H1 (cell line): ENCODE data around the gene RAB3C. TPM values are rescaled to one million over a fixed set of nuclear protein-coding genes. Genes with fewer than 3 reads are reported as not detected.

Source experiments
- CTCF ChIA-PET: fragments of 300-600 bp; sonication (Branson Sonifier 250); formaldehyde crosslinking; loops from one replicate; lab custom pipeline; 2021; ENCODE audit not compliant: partially characterized antibody; lab: Charles Lee
- POLR2A ChIA-PET: fragments of 300-600 bp; sonication (Branson Sonifier 250); formaldehyde crosslinking; loops from one replicate; lab custom pipeline; 2021; ENCODE audit warnings: inconsistent platforms; ENCODE audit not compliant: partially characterized antibody; lab: Charles Lee
- DNase-seq, 2 experiments: peaks; one replicate each; pipeline versions ENCODE4 v3.0.0 to v3.0.0-alpha.2; 2010 to 2022; ENCODE audit warnings: low spot score in 2 of 2, low read depth in 1 of 2, mixed read lengths in 1 of 2
- FAIRE-seq: peaks from 2 replicates; lab custom pipeline; 2011; peaks lifted over from hg19 to GRCh38; lab: Jason Lieb, UNC
- H2AFZ ChIP-seq: 2 replicates; pipeline ENCODE4 v1.8.1; 2012; ENCODE audit warnings: low read length, inconsistent platforms
- H2AK5ac ChIP-seq: 2 replicates; pipeline ENCODE4 v1.6.1; 2013; ENCODE audit warnings: low read depth, low read length
- H2BK120ac ChIP-seq: replicated peaks from 2 replicates; pipeline ENCODE3; 2013; ENCODE audit warnings: low read depth, low read length, inconsistent platforms
- H2BK12ac ChIP-seq: 2 replicates; pipeline ENCODE4 v1.6.1; 2013; ENCODE audit warnings: low read depth, low read length
- H2BK15ac ChIP-seq: 2 replicates; pipeline ENCODE4 v1.6.1; 2013; ENCODE audit warnings: low read length
- H2BK20ac ChIP-seq: 2 replicates; pipeline ENCODE4 v1.6.1; 2013; ENCODE audit warnings: low read length
- H2BK5ac ChIP-seq: 2 replicates; pipeline ENCODE4 v1.6.1; 2013; ENCODE audit warnings: low read depth, low read length
- H3K14ac ChIP-seq: 2 replicates; pipeline ENCODE4 v1.6.1; 2013; ENCODE audit warnings: inconsistent platforms; ENCODE audit not compliant: insufficient read length
- H3K18ac ChIP-seq: 2 replicates; pipeline ENCODE4 v1.6.1; 2013; ENCODE audit warnings: low read length; ENCODE audit errors: extremely low read depth
- H3K23ac ChIP-seq: 2 replicates; pipeline ENCODE4 v1.6.1; 2013; ENCODE audit warnings: inconsistent platforms; ENCODE audit not compliant: insufficient read length
- H3K23me2 ChIP-seq: 2 replicates; pipeline ENCODE4 v1.6.1; 2013; ENCODE audit warnings: low read depth, low read length
- H3K27ac ChIP-seq: 2 replicates; pipeline ENCODE4 v1.6.1; 2011; ENCODE audit warnings: low read depth, low read length, inconsistent platforms
- H3K27me3 ChIP-seq, 4 experiments: replicated peaks in 1 of 4; 1 replicate in 1 of 4; 2 replicates in 3 of 4; pipeline versions ENCODE4 v1.6.1 to v1.8.1; 2011 to 2013; ENCODE audit warnings: low read length in 3 of 4, mild to moderate bottlenecking in 3 of 4, inconsistent platforms in 2 of 4, mixed read lengths in 2 of 4, moderate library complexity in 1 of 4; ENCODE audit not compliant: control insufficient read depth in 3 of 4, insufficient read depth in 3 of 4; ENCODE audit errors: extremely low read depth in 1 of 4
- H3K36me3 ChIP-seq, 4 experiments: 2 replicates each; pipeline versions ENCODE4 v1.6.1 to v1.8.1; 2011 to 2013; ENCODE audit warnings: mild to moderate bottlenecking in 4 of 4, low read length in 3 of 4, moderate library complexity in 2 of 4, control low read depth in 1 of 4, inconsistent platforms in 1 of 4; ENCODE audit not compliant: insufficient read depth in 4 of 4, control insufficient read depth in 2 of 4
- H3K4ac ChIP-seq: replicated peaks from 2 replicates; pipeline ENCODE3; 2013; ENCODE audit warnings: low read length, low read depth, mixed read lengths, inconsistent platforms; ENCODE audit not compliant: insufficient read length
- H3K4me1 ChIP-seq, 4 experiments: replicated peaks in 1 of 4; 1 replicate in 1 of 4; 2 replicates in 3 of 4; pipeline versions ENCODE4 v1.6.1 to v1.8.1; 2011 to 2013; ENCODE audit warnings: low read length in 3 of 4, inconsistent platforms in 2 of 4, mixed read lengths in 1 of 4; ENCODE audit not compliant: insufficient read depth in 4 of 4, control insufficient read depth in 3 of 4
- H3K4me2 ChIP-seq, 2 experiments: 2 replicates each; pipeline versions ENCODE4 v1.6.1 to v1.8.1; 2011 to 2013; ENCODE audit warnings: low read depth in 2 of 2, low read length in 2 of 2, control low read depth in 1 of 2, inconsistent platforms in 1 of 2, mild to moderate bottlenecking in 1 of 2; ENCODE audit not compliant: insufficient read depth in 1 of 2
- H3K4me3 ChIP-seq, 4 experiments: fragments of 200-600, 300-600 bp in 1 of 4; sonication (generic), shearing (Covaris generic), sonication (Bioruptor Twin) in 1 of 4; 2 replicates each; pipeline versions ENCODE4 v1.5.1 to v1.8.1; 2011 to 2016; ENCODE audit warnings: low read length in 4 of 4, low read depth in 3 of 4, control low read depth in 2 of 4, inconsistent platforms in 2 of 4, mild to moderate bottlenecking in 2 of 4, mixed read lengths in 1 of 4, moderate library complexity in 1 of 4; ENCODE audit not compliant: insufficient read depth in 2 of 4; ENCODE audit errors: extremely low read depth in 1 of 4
- H3K56ac ChIP-seq: replicated peaks from 2 replicates; pipeline ENCODE3; 2013; ENCODE audit warnings: low read depth, mild to moderate bottlenecking, mixed read lengths, low read length, inconsistent platforms; ENCODE audit not compliant: insufficient read length
- H3K79me1 ChIP-seq: 2 replicates; pipeline ENCODE4 v1.6.1; 2013; ENCODE audit warnings: low read depth, low read length, control low read depth
- H3K79me2 ChIP-seq, 2 experiments: 2 replicates each; pipeline versions ENCODE4 v1.6.1 to v1.8.1; 2012 to 2013; ENCODE audit warnings: low read length in 2 of 2, mild to moderate bottlenecking in 2 of 2, inconsistent platforms in 1 of 2; ENCODE audit not compliant: insufficient read depth in 2 of 2, control insufficient read depth in 1 of 2
- H3K9ac ChIP-seq, 4 experiments: replicated peaks in 1 of 4; 1 replicate in 1 of 4; 2 replicates in 3 of 4; pipeline versions ENCODE4 v1.6.1 to v1.8.1; 2011 to 2013; ENCODE audit warnings: low read depth in 3 of 4, low read length in 3 of 4, control low read depth in 2 of 4, mild to moderate bottlenecking in 2 of 4, moderate library complexity in 2 of 4, inconsistent platforms in 1 of 4; ENCODE audit errors: extremely low read depth in 1 of 4
- H3K9me3 ChIP-seq, 2 experiments: 2 replicates each; pipeline versions ENCODE4 v1.6.1 to v1.8.1; 2012 to 2013; ENCODE audit warnings: mild to moderate bottlenecking in 2 of 2, moderate library complexity in 2 of 2, control low read depth in 1 of 2, inconsistent platforms in 1 of 2, low read depth in 1 of 2, low read length in 1 of 2, mixed read lengths in 1 of 2; ENCODE audit not compliant: insufficient read depth in 2 of 2
- H4K20me1 ChIP-seq, 2 experiments: replicated peaks in 1 of 2; 2 replicates each; pipeline versions ENCODE3 to v1.8.1; 2011 to 2013; ENCODE audit warnings: inconsistent platforms in 2 of 2, low read length in 2 of 2, mild to moderate bottlenecking in 1 of 2; ENCODE audit not compliant: insufficient read depth in 2 of 2, control insufficient read depth in 1 of 2
- H4K5ac ChIP-seq: 2 replicates; pipeline ENCODE4 v1.6.1; 2013; ENCODE audit warnings: low read length, low read depth, mixed read lengths, inconsistent platforms; ENCODE audit not compliant: insufficient read length
- H4K8ac ChIP-seq: 2 replicates; pipeline ENCODE4 v1.8.0; 2013; ENCODE audit warnings: mild to moderate bottlenecking, moderate library complexity, low read length, inconsistent platforms; ENCODE audit not compliant: insufficient read depth; ENCODE audit errors: extremely low read depth
- H4K91ac ChIP-seq: replicated peaks from 2 replicates; pipeline ENCODE3; 2013; ENCODE audit warnings: low read length, mixed read lengths, inconsistent platforms; ENCODE audit not compliant: insufficient read length
- CTBP2 ChIP-seq: IDR thresholded peaks from 2 replicates; pipeline ENCODE4 v1.7.0; 2011; ENCODE audit warnings: borderline replicate concordance, mild to moderate bottlenecking, moderate library complexity, mixed read lengths, low read length; ENCODE audit not compliant: insufficient read depth, insufficient read length
- JUND ChIP-seq: IDR thresholded peaks from 2 replicates; pipeline ENCODE4 v1.6.1; 2011; ENCODE audit warnings: mild to moderate bottlenecking, improper control_type of control experiment, low read length
- KDM4A ChIP-seq: IDR thresholded peaks from one replicate; pipeline ENCODE4 v1.7.1; 2012; ENCODE audit warnings: low read depth, mild to moderate bottlenecking, moderate library complexity, low read length, inconsistent platforms; ENCODE audit not compliant: severe bottlenecking
- SUZ12 ChIP-seq: fragments of 200-600 bp; sonication (generic); IDR thresholded peaks from 2 replicates; pipeline ENCODE4 v1.6.1; 2012; ENCODE audit warnings: mild to moderate bottlenecking, inconsistent platforms, low read length, moderate library complexity, mixed read lengths
- TBP ChIP-seq: IDR thresholded peaks from 2 replicates; pipeline ENCODE4 v1.6.1; 2011; ENCODE audit warnings: low read depth, low read length, improper control_type of control experiment
- WGBS, 2 experiments: shearing (Covaris generic) in 1 of 2; methylation state at CpG; one replicate each; pipeline versions ENCODE4 v1.1.6 to v1.1.7; 2013 to 2015; ENCODE audit warnings: low lambda C conversion rate in 2 of 2, mixed read lengths in 2 of 2, inconsistent platforms in 1 of 2, low coverage in 1 of 2, missing lambda C conversion rate in 1 of 2; ENCODE audit not compliant: insufficient replicate concordance in 2 of 2, insufficient coverage in 1 of 2, insufficient read length in 1 of 2; ENCODE audit errors: extremely low coverage in 1 of 2, missing lambda C conversion rate in 1 of 2; 5-methylcytosine and 5-hydroxymethylcytosine counted together
- polyA plus RNA-seq, 7 experiments: library from polyadenylated mRNA; depleted of rRNA in 3 of 7; stranded (reverse) in 5 of 7; unstranded in 2 of 7; fragments of >200 nt in 5 of 7; fragments of 200-250 nt in 2 of 7; gene quantifications; 1 replicate in 5 of 7; 2 replicates in 1 of 7; 4 replicates in 1 of 7; pipeline versions ENCODE4 v1.2.1 to v1.2.3, GENCODE V29; 2011 to 2013; ENCODE audit warnings: missing spikeins in 2 of 7, mixed read lengths in 2 of 7
- total RNA-seq: library from RNA; stranded (reverse); fragmentation: NEBNext Ultra II Directional; extraction: Animal tissue kit (Norgen Biotek cat#: 25700); gene quantifications from 2 replicates; pipeline ENCODE4 v1.2.1, GENCODE V29; 2021

RAB3C gene
- total and polyA plus RNA-seq, 2 of the 8 experiments (the other 6 are each of a cell fraction or from before 2014, with no cell fraction given) = 14.7 to 18.3 TPM

- Histone ChIP-seq H3K9ac (no peak overlapping the region), H3K79me2 (no peaks in the 10 kb centered on the region), H2BK5ac (no peak overlapping the region), H3K23me2 (no peaks in the 10 kb centered on the region), H3K4ac (no peak overlapping the region), H3K14ac (no peak overlapping the region), H3K27ac (no peak overlapping the region), H3K9me3 (no peaks in the 10 kb centered on the region), H2BK15ac (no peak overlapping the region), H3K27me3 (no peaks in the 10 kb centered on the region), H3K4me2 (no peak overlapping the region), H4K5ac (no peak overlapping the region), H2AK5ac (no peak overlapping the region), H2BK120ac (no peak overlapping the region), H3K56ac (no peak overlapping the region), H3K23ac (no peak overlapping the region), H2BK20ac (no peak overlapping the region), H4K8ac (no peak overlapping the region), H3K79me1 (no peaks in the 10 kb centered on the region), H3K18ac (no peak overlapping the region), H4K91ac (no peak overlapping the region), H2AFZ (peak overlapping the region; percentile 54; the same call in 1 of the 2 replicates), H4K20me1 (no peaks in the 10 kb centered on the region), H2BK12ac (no peak overlapping the region), H3K36me3 (no peaks in the 10 kb centered on the region), H3K4me3 (no peak overlapping the region), H3K4me1 (no peaks in the 10 kb centered on the region; a peak in 1 of 7 replicates)
- ChIA-PET CTCF (interaction anchor here (0.8 to 10.0 kb wide), 12 partner anchors 9 to 396 kb away, joined by 3 to 206 read pairs (median 6); no protein-coding TSS in a partner anchor), POLR2A (no interaction called here)
- 90% methylated on average over 6 of the region's 6 CpGs; no CpG with 5 or more reads in 1 of the 2 experiments for WGBS, 2 experiments
- FAIRE-seq (no peak), DNase-seq (no peak)
- TF ChIP-seq KDM4A (no peak), JUND (no peak), CTBP2 (no peak), TBP (no peak), SUZ12 (no peak)
Observed at GRCh38 chr5:58890701-58891085, 307.8 kb downstream of the RAB3C start.
